ELF-1 (cell line): ENCODE measurements around the gene TMEM106C.

Experiments used
- DNase-seq: peaks from one replicate; pipeline ENCODE4 v3.0.0-alpha.2; 2016; ENCODE audit warnings: low read depth, low spot score

Gene TMEM106C, protein sequence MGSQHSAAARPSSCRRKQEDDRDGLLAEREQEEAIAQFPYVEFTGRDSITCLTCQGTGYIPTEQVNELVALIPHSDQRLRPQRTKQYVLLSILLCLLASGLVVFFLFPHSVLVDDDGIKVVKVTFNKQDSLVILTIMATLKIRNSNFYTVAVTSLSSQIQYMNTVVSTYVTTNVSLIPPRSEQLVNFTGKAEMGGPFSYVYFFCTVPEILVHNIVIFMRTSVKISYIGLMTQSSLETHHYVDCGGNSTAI

DNA sequence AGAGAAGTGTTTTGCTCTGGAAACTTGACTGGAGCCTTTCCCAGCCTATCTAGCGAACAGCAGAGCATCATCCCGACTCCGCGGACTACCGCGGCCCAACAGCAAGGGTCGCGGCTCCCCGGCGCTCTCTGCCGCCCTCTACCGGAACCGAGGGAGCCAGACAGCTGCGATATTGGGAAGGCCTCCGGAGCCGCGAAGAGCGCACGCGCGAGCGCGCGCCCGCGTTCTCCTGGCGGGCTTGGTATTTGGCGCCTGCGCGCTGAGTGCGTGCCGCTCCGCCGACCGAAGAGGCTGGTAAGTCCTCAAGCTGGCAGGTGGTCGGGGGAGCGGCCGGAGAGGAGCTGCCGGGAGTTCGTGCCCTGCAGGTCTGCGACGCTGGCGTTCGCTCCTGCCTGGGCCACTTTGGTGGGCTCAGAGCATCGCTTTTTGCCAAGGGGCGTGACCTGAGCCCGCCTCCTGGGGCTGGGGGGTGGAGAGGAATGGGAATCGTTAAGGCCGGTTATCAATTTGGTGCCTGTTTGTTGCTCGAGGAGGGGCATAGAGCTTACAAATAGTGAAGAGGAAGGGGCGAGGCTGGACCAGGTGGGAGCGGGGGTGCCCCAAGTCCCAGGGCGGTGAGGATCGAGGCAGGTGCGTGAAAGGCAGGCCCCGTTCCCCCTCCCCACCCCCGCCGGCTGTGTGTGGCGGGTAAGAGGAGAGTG, at the start of gene TMEM106C:
Gene TMEM106C, plus strand, starts transcription at position 257 of the 701 bp plus-strand sequence. CDS start 641 bp downstream, outside the sequence.
- DNase-seq: peak; percentile 99

DNA sequence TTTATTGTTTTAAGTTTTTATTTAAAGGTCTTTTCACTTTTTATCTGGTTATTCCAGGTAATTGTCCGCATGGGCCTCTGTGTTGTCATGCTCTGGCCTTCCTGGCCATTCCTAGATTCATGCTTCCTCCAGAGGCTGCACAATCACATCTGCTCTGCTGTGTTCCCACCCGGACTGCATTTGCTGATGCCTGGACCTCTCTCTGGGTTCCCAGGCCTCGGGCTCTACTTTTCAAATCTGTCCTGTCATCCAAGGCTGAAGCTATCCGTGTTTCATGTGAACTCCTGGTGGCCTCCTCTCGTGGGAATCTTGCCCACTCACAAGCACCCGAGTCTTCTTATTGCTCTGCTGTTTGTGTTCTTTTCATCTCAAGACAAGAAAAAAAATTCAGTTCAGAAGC, 42.5 kb upstream of the TMEM106C start:
- no peak for DNase-seq

DNA sequence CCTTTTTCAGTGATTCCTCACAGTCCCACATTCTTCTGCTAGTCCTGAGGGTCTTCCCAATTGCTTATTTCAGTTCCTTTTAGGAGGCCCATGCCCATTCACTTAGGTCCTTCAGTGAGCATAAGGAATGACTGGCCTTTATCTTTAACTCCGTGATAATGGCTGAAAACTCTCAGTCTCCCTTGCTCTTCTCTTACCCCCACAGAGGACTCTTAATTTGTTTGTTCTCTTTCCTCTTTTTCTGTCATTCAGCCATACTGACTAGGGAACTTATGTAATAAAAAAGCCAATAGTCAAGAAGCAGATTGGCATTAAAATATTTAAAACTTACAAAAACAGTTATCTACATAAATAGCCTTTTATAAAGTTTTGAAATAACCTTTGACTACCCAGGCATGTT, 41.5 kb upstream of the TMEM106C start:
- no peak for DNase-seq

DNA sequence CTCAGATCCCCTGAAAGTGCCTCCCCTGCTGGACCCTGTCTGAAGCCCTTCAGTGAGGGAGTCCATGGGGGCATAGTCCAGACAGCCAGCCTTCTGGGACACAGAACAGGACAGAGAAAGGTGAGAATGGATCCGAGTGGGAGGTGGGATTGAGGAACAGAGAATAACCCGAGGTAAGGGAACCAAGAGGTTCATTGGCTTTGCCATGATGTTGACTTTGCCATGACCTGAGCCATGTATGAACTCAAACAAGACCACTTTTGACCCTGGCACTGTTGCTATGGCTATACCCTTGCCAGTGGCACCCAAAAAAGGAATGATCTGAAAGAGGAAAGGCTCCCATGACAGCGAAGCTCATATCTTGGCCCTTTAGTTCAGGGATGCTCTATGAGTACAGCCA, 36.0 kb upstream of the TMEM106C start:
- DNase-seq: no peak

DNA sequence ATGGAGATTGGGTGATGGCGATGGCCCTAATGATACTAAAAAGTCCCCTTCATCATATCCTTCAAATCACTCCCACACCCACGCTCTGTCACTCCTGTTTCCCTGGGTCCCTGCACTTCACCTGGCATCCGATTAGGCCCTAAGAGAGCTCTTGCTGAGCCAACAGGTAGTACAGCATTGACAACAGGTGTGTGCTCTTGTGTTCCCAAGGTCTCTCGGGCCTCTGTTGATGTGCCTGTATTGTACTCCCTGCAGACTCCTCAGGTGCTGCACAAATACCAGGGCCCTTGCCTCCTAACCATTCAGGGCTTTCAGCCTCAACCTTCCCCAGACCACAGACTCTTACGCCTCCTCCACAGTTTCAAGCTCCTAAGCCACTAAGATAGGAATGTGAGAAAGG, 32.8 kb upstream of the TMEM106C start:
- DNase-seq: no peak

DNA sequence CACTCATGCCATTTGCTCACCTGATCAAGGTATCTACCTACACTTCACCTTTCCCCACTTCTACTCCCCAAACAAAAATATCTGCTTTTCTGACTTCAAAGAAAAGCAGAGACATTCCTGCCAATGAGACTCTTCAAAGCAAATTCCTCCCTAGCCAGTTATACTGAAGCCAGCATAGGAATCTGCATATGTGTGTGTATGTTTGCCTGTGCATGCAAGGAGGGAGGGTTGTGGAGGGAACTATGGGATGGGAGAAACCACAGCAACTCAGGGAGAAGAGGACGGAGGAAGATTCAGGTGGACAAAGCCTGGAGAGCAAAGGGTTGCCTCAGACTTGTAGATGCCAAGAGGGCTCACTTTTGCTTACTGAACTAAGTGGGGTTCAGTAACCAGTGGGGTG, 32.2 kb upstream of the TMEM106C start:
- DNase-seq: no peak

DNA sequence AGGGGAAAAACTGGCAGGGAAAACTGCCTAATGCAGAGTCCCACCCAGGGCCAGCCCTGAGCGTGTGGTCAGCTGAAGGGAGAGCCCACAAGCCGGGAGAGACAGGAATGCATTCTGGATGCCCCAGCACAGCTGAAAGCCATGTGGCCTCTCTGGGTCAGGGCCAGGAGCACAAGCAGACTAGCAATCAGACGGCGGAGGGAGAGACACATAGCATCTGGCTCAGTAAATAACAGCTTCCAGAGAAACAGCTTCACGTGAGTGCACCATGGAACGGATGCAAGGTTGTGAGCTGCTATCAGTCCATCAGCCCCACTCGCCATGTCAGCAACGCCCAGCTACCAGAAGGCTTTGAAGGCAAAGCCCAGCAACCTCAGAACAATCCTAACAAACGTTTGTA, 28.2 kb upstream of the TMEM106C start:
- no peak for DNase-seq

DNA sequence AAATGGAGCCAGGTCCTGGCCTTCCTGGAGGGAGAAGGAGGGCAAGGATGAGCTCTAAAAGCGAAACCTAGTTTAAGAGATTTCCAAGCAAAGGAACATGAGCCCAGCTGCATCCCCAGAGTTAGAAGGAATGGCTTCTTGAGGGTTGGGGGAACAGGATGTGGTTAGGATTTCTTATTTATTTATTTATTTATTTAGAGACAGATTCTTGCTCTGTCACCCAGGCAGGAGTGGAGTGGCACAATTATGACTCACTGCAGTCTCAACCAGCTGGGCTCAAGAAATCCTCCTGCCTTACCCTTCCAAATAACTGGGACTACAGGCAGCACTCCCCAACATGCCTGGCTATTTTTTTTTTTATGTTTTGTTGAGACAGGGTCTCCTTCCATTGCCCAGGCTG, 25.3 kb upstream of the TMEM106C start:
- DNase-seq: no peak

DNA sequence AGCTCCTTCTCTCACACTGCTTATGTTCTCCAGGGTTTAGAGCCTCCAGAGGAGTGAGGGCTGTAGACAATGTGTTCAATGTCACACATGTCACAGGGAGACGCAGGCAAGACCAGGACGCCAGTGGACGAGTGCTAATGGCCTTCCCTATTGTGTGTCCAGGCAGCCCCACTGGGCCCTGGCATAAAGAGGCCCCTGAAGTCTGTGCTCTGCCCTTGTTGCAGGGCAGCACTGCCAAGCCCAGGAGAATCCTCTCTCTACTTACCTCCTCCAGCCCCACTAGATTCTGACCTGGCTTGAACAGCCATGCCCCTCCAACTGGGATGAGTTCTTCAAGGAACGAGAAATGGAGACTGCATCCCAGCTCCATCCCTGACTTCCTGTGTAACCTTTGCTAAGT, 24.8 kb upstream of the TMEM106C start:
- DNase-seq: no peak

DNA sequence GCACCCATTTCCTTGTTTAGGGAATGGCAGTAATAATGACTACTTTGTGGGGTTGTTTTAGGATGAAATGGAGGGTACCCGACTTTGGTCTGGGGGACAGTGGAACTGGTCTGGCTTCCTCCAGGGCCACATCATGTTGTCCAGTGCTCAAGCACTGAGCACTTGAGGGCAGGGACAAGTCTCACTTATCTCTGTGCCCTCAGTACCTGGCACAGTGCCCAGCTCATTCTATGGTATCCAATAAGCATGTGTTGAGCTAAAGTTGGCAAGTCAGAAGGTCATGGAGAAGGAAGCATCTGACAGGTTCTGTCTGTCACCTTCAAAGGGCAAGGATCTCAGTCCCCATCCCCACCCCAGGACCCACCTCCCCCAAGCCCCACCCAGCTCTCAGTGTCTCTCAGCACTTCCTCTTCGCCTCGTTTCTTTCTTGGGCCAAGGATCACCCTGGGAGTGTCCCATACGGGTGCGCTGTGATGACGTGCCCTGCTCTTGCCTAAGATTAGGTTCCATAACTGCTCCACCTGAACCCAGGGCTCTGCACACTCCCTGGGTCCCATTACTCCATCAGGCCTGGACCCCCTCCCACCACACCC, 24.3 kb upstream of the TMEM106C start:
- DNase-seq: no peak

DNA sequence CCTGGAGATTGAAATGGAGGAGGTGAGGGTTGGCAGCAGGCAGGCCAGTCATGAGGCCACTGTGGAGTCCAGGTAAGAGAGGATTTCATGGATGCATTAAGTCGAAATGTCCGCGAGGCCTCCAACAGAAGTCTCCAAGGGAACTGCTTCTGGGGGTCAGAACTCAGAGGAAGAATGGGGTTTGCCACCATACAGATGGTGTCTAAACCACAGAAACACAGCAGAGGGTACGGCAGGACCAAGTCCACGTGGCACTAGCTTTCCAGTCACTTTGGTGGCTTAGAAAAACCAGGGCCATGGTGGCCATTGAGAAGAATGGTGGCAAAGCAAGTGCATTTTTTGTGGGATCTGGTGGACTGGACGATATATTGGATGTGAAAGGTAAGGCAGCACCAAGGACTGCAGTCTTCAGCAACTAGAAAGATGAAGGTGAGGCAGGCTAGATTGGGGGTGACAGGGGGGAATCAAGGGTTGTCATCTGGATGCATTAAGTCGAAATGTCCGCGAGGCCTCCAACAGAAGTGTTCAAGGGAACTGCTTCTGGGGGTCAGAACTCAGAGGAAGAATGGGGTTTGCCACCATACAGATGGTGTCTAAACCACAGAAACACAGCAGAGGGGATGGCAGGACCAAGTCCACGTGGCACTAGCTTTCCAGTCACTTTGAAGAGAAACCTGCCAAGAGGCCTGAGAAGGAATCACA, 22.5 kb upstream of the TMEM106C start:
- no peak for DNase-seq

DNA sequence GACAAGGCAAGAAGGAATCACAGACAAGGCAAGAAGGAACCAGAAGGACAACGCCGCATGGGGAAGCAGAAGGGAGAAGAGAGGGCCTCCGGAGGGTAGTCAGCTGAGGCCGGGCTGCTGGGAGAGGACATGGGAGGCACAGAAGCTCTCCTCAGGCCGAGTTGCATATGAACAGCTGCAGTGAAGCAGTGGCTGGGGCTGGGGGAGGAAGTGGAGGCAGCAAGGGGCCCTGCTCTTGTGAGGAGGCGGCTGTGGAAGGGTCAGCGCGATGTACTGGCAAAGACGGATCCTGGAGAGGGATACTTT, 22.0 kb upstream of the TMEM106C start:
- DNase-seq: no peak

DNA sequence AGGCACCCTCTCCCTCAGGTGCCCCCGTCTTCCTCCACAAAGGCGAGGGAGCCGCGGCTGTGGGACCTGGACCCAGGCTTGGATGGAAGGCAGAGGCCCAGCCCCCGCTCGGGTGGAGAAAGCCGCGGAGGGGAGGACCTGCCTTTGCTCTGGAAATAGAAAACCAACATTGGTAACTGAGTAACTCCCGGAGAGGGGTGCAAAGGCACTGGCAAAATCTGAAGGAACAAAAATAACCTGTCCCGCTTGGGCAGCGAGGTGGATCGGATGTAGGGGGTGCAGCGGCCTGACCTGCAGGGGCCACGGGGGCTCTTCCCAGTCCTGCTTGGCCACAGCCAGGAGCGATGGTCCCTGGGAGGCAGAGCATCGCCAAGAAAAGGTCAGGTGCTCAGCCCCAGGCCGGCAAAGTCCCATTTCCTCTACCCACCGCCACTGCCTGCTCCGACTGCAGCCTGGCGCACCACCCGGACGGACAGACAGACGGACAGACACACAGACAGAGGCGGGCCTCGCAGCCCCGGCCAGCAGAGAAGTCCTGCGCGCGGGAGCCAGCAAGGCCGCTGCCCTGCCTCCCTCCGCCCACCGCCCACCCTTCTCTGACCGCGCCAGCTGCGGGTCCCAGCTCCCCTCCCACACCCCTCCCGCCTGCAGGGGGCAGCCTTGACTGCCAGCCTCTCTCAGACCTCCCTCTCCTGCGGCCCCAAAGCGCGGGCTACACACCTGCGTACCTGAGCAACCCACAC, 21.4 kb upstream of the TMEM106C start:
- DNase-seq: peak; percentile 69

DNA sequence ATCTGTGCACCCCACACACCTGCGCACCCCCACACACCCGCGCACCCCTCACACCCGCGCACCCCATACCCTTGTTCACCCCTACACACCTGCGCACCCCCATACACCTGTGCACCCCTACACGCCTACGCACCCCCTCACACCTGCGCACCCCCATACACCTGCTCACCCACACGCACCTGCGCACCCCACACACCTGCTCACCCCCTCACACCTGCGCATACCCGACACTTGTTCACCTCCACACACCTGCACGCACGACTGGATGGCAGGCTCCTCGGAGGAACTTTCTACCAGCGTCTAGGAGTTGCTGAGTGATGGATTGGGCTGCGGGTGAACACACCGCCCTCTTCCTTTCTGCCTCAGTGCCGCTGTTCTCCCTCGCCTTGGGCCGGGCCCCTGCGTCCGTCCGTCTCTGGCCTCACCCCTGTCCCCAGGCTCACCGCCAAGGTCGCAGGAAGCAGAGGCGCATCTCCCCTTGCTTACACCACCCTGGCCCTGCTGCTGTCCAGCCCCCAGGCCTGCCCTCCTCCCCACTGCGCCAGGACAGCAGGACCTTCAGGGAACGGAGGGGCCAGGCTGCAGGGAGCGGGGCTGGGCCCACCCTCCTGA, 20.7 kb upstream of the TMEM106C start:
- DNase-seq: no peak

DNA sequence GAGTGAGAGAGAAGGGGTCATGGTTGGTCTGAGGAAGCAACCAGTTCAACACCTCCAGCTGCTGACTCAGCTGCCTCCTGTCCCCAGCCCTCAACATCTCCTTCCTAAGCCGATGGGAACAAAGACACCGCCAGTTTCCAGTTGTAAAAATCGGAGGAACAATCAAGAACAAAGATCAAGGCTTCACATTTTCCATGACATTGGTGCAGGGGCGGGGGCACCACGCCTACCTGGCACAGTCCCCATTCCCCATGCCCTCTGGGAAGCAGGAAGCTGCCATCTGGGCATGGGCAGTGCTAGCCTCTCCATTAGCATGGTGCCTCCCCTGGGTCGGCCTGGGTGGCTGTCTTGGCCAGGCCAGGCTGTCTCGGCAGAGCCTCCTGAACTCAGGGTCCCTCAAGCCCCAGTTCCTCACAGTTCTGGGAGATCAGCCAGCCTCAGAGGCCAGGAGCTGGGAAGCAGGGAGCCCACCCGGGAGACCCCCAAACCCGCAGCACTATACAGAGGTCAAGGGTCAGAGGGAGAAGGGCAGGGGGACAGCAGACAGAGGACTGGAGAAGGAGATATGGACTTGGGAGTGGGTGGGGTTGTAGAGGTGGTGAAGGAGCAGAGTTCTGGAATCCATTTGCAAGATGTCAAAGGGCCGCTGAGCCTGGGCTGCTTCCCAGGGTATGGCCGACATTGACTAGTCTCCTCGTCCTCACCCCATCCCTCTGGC, 19.6 kb upstream of the TMEM106C start:
- no peak for DNase-seq

DNA sequence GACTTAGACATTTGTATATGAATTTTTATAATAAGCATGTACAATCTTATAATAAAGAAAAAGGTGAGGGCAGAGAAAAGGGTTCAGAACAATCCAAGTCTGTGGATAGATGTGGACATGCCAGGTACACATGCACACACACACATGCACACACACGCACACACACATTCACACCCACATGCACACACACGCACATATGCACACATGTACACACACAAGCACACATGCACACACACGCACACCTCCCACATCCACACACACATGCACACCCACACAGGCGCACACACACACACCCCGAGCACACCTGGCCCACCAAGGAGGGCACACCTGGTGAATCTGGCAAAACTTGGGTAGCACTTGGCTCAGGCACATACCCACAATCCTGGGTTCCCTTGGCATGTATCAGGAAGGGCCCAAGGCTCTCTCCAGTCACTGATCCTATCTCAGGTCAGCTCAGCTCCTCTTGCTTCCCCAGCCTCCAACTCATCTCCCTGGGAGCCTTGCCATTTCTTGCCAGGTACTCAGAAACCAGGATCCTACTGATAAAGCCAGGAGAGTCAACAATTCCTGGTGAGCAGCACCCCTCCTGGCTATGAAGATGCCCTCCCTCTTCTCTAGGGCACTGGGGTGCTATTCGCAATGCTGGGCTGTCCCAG, 18.6 kb upstream of the TMEM106C start:
- no peak for DNase-seq

DNA sequence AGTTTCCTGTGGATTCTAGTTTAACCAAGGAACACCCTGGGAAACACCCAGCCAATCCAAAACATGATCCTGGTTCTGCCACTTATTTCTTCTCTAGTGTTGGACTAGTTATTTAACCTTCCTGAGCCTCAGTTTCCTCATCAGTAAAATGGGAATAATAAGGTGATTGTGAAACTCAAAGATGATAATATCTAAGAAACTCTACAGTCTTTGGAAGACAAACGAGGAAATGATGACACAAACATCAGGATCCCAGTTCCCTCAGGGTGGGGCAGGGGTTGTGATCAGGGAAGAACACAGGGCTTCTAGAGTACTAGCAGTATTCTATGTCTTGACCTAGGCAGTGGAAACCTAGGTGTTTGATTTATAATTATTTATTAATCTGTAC, 18.1 kb upstream of the TMEM106C start:
- no peak for DNase-seq

DNA sequence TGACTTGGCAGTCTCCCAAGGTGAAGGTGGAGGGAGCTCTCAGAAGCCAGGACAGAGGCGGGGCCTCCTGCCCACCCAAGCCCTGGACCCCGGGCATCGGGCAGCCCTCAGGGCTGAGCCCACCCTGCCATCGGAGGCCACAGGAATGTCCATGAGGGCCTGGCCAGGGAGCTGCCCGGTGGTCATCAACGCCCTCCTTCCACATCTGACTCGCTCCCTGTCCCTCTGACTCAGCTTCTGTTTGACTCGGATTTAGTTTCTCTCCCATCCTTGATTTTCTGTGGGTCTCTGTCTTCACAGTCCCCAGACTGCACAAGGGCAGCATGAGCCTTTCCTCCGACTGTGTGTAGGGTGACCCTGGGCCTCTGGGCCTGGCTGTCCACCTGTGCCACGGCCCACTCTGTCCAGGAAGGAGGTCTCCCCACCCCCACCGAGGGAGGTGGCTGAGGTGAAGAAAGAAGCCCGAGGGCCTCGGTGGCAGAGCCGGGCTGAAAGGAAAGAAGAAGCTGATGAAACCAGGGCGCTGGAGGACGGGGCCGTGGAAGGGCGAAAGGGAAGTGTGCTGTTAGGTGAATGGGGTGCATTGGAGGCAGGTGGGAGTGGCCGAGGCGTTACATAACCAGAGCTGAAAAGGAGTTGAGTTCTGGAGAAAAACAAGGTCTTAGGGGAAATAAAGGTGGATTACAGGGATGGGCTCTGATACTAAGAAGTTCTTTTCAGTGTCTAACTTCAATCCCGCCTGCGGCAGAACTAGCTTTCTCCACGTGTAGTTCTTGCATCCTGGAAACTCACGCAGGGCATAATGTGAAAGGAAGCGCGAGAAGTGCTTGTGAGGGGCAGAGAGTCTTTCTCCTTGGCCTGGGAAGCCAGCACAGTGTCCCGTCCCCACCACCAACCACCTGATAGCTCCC, 16.7 kb upstream of the TMEM106C start:
- no peak for DNase-seq

DNA sequence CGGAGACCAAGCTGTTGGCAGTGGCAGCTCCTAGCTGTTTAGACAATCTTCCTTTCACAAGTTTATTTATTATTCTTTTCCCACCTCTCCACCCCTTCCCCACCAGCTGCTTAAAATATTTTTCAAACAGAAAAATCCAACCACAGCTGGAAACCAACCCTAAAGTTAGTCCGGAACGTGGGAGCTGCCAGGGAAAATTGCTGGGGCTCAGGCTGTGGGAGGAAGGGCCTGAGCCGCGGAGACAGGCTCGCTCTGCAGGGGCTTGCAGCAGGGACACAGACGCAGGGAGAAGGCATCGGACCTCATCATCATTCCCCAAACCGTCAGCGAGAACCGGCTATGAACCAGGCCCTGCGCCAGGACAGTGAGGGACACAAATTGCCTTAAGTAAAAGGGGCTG, 16.1 kb upstream of the TMEM106C start:
- no peak for DNase-seq
